HCT116 (cell line): ENCODE measurements around the gene DPH1.
"Not testable (repeated sequence)": the region's sequence is repeated elsewhere in the genome, so short reads cannot be mapped to it uniquely, and the experiment has no call there.

Experiments used
- CBX3 ChIP-seq: IDR thresholded peaks from 2 replicates; pipeline ENCODE4 v1.6.1; 2012; ENCODE audit warnings: low read depth
- EGR1 ChIP-seq: IDR thresholded peaks from 2 replicates; pipeline ENCODE4 v1.6.1; 2012; ENCODE audit warnings: low read depth
- EZH2 ChIP-seq: fragments of 200-600 bp; sonication (generic); IDR thresholded peaks from 2 replicates; pipeline ENCODE4 v1.6.1; 2017; ENCODE audit warnings: antibody characterized with exemption, mixed run types
- EZH2phosphoT487 ChIP-seq: fragments of 200-600 bp; IDR thresholded peaks from 2 replicates; pipeline ENCODE4 v1.6.1; 2018; ENCODE audit warnings: antibody characterized with exemption, borderline replicate concordance
- POLR2AphosphoS5 ChIP-seq: IDR thresholded peaks from 2 replicates; pipeline ENCODE4 v1.6.1; 2011; ENCODE audit warnings: mild to moderate bottlenecking, low read depth, low read length, moderate library complexity
- RAD21 ChIP-seq: IDR thresholded peaks from 2 replicates; pipeline ENCODE4 v1.6.1; 2012; ENCODE audit warnings: low read depth, mild to moderate bottlenecking
- YY1 ChIP-seq: IDR thresholded peaks from 2 replicates; pipeline ENCODE4 v1.6.1; 2011; ENCODE audit warnings: low read length, low read depth, moderate library complexity, mild to moderate bottlenecking; ENCODE audit not compliant: insufficient replicate concordance; ENCODE audit errors: extremely low read depth
- TF ChIP-seq, protein P1 (sequence below), 3 experiments: fragments of 200-600 bp in 1 of 3; sonication (generic) in 1 of 3; IDR thresholded peaks in 2 of 3; conservative IDR thresholded peaks in 1 of 3; 2 replicates each; pipeline ENCODE4 v1.5.1; 2012 to 2017; ENCODE audit warnings: low read depth in 2 of 3, low read length in 2 of 3, antibody characterized with exemption in 1 of 3, borderline replicate concordance in 1 of 3, control low read depth in 1 of 3, mild to moderate bottlenecking in 1 of 3, mixed read lengths in 1 of 3, mixed run types in 1 of 3, moderate library complexity in 1 of 3; ENCODE audit not compliant: insufficient read depth in 1 of 3
- TF ChIP-seq, protein P2 (sequence below): IDR thresholded peaks from 2 replicates; pipeline ENCODE4 v1.6.1; 2012; ENCODE audit warnings: low read depth
- TF ChIP-seq, protein P3 (sequence below): IDR thresholded peaks from 2 replicates; pipeline ENCODE4 v1.6.1; 2012
- TF ChIP-seq, protein P4 (sequence below): IDR thresholded peaks from 2 replicates; pipeline ENCODE4 v1.6.1; 2011; ENCODE audit warnings: mild to moderate bottlenecking, low read length, moderate library complexity; ENCODE audit not compliant: insufficient replicate concordance; ENCODE audit errors: extremely low read depth
- TF ChIP-seq, protein P5 (sequence below): IDR thresholded peaks from 2 replicates; pipeline ENCODE4 v1.6.1; 2012

DNA sequence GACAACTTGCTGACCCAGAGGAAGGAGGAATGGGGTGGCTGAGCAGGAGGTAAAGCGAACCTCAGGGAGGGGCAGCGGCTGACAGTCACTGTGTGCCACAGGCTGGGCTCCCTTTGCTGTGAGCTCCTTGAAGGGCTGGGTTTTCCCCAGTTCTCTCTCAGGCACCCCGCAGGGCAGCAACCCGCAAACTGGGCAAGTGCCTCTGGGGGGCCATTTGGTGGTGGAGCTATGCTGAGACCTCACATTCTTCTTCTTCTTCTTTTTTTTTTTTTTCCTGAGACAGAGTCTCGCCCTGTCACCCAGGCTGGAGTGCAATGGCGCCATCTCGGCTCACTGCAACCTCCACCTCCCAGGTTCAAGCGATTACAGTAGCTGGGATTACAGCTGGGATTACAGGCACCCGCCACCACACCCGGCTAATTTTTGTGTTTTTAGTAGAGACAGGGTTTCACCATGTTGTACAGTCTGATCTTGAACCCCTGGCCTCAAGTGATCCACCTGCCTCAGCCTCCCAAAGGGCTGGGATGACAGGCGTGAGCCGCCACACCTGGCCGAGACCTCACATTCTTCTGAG lies 47.1 kb upstream of the DPH1 start:
- TF ChIP-seq POLR2AphosphoS5, CBX3, EGR1, RAD21, EZH2, EZH2phosphoT487, YY1: not testable (repeated sequence)
- TF ChIP-seq, protein P1, sequence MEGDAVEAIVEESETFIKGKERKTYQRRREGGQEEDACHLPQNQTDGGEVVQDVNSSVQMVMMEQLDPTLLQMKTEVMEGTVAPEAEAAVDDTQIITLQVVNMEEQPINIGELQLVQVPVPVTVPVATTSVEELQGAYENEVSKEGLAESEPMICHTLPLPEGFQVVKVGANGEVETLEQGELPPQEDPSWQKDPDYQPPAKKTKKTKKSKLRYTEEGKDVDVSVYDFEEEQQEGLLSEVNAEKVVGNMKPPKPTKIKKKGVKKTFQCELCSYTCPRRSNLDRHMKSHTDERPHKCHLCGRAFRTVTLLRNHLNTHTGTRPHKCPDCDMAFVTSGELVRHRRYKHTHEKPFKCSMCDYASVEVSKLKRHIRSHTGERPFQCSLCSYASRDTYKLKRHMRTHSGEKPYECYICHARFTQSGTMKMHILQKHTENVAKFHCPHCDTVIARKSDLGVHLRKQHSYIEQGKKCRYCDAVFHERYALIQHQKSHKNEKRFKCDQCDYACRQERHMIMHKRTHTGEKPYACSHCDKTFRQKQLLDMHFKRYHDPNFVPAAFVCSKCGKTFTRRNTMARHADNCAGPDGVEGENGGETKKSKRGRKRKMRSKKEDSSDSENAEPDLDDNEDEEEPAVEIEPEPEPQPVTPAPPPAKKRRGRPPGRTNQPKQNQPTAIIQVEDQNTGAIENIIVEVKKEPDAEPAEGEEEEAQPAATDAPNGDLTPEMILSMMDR (IDR thresholded peaks at IDR 0.05 in 2 of 3, conservative IDR thresholded peaks at IDR 0.05 in 1 of 3; ENCODE audit: borderline replicate concordance in 1 of 3, insufficient read depth in 1 of 3, low read depth in 2 of 3, low read length in 2 of 3) = not testable (repeated sequence)
- TF ChIP-seq, protein P2, sequence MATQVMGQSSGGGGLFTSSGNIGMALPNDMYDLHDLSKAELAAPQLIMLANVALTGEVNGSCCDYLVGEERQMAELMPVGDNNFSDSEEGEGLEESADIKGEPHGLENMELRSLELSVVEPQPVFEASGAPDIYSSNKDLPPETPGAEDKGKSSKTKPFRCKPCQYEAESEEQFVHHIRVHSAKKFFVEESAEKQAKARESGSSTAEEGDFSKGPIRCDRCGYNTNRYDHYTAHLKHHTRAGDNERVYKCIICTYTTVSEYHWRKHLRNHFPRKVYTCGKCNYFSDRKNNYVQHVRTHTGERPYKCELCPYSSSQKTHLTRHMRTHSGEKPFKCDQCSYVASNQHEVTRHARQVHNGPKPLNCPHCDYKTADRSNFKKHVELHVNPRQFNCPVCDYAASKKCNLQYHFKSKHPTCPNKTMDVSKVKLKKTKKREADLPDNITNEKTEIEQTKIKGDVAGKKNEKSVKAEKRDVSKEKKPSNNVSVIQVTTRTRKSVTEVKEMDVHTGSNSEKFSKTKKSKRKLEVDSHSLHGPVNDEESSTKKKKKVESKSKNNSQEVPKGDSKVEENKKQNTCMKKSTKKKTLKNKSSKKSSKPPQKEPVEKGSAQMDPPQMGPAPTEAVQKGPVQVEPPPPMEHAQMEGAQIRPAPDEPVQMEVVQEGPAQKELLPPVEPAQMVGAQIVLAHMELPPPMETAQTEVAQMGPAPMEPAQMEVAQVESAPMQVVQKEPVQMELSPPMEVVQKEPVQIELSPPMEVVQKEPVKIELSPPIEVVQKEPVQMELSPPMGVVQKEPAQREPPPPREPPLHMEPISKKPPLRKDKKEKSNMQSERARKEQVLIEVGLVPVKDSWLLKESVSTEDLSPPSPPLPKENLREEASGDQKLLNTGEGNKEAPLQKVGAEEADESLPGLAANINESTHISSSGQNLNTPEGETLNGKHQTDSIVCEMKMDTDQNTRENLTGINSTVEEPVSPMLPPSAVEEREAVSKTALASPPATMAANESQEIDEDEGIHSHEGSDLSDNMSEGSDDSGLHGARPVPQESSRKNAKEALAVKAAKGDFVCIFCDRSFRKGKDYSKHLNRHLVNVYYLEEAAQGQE = not testable (repeated sequence)
- TF ChIP-seq, protein P3, sequence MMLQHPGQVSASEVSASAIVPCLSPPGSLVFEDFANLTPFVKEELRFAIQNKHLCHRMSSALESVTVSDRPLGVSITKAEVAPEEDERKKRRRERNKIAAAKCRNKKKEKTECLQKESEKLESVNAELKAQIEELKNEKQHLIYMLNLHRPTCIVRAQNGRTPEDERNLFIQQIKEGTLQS = not testable (repeated sequence)
- TF ChIP-seq, protein P4, sequence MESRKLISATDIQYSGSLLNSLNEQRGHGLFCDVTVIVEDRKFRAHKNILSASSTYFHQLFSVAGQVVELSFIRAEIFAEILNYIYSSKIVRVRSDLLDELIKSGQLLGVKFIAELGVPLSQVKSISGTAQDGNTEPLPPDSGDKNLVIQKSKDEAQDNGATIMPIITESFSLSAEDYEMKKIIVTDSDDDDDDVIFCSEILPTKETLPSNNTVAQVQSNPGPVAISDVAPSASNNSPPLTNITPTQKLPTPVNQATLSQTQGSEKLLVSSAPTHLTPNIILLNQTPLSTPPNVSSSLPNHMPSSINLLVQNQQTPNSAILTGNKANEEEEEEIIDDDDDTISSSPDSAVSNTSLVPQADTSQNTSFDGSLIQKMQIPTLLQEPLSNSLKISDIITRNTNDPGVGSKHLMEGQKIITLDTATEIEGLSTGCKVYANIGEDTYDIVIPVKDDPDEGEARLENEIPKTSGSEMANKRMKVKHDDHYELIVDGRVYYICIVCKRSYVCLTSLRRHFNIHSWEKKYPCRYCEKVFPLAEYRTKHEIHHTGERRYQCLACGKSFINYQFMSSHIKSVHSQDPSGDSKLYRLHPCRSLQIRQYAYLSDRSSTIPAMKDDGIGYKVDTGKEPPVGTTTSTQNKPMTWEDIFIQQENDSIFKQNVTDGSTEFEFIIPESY = not testable (repeated sequence)
- TF ChIP-seq, protein P5, sequence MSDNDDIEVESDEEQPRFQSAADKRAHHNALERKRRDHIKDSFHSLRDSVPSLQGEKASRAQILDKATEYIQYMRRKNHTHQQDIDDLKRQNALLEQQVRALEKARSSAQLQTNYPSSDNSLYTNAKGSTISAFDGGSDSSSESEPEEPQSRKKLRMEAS = not testable (repeated sequence)
